Mucosa of rectum (tissue), 2 donors: ENCODE data around the gene PACSIN2.

ENCODE experiments used
- H3K27ac ChIP-seq, 2 donors: one replicate each; pipeline ENCODE4 v1.7.0; 2013; ENCODE audit warnings: inconsistent platforms in 2 of 2, low read depth in 2 of 2, low read length in 2 of 2
- H3K27me3 ChIP-seq, 2 donors: one replicate each; pipeline ENCODE4 v1.7.0; 2013; ENCODE audit warnings: low read length in 2 of 2; ENCODE audit not compliant: control insufficient read depth in 2 of 2, insufficient read depth in 2 of 2
- H3K36me3 ChIP-seq, 2 donors: one replicate each; pipeline ENCODE4 v1.7.0; 2013; ENCODE audit warnings: low read length in 2 of 2; ENCODE audit not compliant: control insufficient read depth in 2 of 2, insufficient read depth in 2 of 2
- H3K4me1 ChIP-seq, 2 donors: one replicate each; pipeline ENCODE4 v1.7.0; 2013; ENCODE audit warnings: low read length in 2 of 2, mild to moderate bottlenecking in 1 of 2; ENCODE audit not compliant: control insufficient read depth in 2 of 2, insufficient read depth in 2 of 2
- H3K4me3 ChIP-seq, 2 donors: one replicate each; pipeline ENCODE4 v1.7.0; 2013; ENCODE audit warnings: low read length in 2 of 2
- H3K9ac ChIP-seq, 2 donors: one replicate each; pipeline ENCODE4 v1.7.0; 2013; ENCODE audit warnings: low read length in 2 of 2, low read depth in 1 of 2, mild to moderate bottlenecking in 1 of 2
- H3K9me3 ChIP-seq, 2 donors: one replicate each; pipeline ENCODE4 v1.7.0; 2013; ENCODE audit warnings: low read length in 2 of 2; ENCODE audit not compliant: control insufficient read depth in 2 of 2
- donor health status: healthy.
- donor health status: Normal muscosa, but diverticular disease.

PACSIN2 gene

GRCh38 chr22:42871146-42872050 lies 143.6 kb downstream of the PACSIN2 start:
- Histone ChIP-seq H3K36me3 (peaks cover 48 to 49% of the 10 kb centered on the region in 2 donors), H3K4me1 (no peaks in the 10 kb centered on the region), H3K9ac (no peak overlapping the region), H3K4me3 (no peak overlapping the region), H3K27ac (no peak overlapping the region), H3K27me3 (no peaks in the 10 kb centered on the region), H3K9me3 (no peaks in the 10 kb centered on the region)

DNA sequence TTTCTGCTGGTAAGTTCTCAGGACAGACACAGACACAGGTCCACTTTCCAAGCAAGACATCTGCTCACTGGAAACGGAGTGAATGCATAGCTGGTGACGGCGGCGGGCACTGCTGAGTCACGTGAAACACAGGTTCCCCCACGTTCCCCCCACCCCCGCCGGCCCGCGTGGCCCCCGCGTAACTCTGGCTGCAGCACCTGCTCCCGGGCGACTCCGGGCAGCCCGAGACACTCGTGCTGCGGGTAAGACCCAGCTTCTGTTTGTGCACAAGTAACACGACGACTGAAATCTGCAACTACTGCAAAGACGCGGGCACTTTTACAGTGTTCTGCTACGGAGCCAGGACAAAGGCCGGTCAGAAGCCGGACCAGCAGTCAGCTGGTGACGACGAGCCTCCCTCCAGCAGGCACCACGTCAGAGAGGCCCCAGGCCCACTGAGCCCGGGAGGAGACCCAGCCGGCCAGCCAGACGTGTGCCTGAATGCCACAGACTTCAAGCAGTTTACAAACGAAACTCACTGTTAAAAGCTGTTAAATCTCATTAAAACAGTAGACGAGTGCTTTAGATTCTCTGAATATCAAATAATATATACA lies 145.0 kb downstream of the PACSIN2 start:
- H3K9ac ChIP-seq = no peak overlapping the region
- no peaks in the 10 kb centered on the region for H3K9me3 ChIP-seq
- H3K4me1 ChIP-seq = no peaks in the 10 kb centered on the region
- no peak overlapping the region for H3K27ac ChIP-seq
- no peaks in the 10 kb centered on the region for H3K27me3 ChIP-seq
- H3K4me3 ChIP-seq = no peak overlapping the region
- peaks cover 40 to 42% of the 10 kb centered on the region in 2 donors for H3K36me3 ChIP-seq

DNA sequence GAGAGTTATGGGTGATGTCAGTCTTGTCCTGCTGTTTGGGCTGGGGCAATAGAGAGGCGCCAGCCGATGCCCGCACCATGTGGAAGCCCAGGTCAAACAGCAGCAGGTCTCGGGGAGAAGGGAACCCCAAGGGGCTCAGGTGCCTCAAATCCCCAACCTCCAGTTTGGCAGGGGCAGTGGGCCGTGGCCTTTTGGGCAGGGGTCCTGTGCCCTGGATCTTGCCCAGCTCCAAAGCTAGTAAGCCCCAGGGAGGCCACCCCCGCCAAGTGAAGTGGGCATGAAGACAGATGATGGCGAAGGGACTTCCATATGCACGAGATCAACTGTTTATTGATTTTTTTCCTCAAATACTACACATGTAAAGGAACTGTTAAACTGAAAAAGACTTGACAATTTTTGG lies 145.5 kb downstream of the PACSIN2 start:
- H3K36me3 ChIP-seq = peaks cover 38 to 40% of the 10 kb centered on the region in 2 donors
- H3K4me3 ChIP-seq = no peak overlapping the region
- no peaks in the 10 kb centered on the region for H3K27me3 ChIP-seq
- no peaks in the 10 kb centered on the region for H3K4me1 ChIP-seq
- no peaks in the 10 kb centered on the region for H3K9me3 ChIP-seq
- no peak overlapping the region for H3K27ac ChIP-seq
- no peak overlapping the region for H3K9ac ChIP-seq

- H3K27me3 ChIP-seq = no peaks in the 10 kb centered on the region
- no peak overlapping the region for H3K9ac ChIP-seq
- no peak overlapping the region for H3K27ac ChIP-seq
These were observed 146.1 kb downstream of the PACSIN2 start for GRCh38 chr22:42868751-42869251.

GRCh38 chr22:42866100-42866499 lies 148.8 kb downstream of the PACSIN2 start:
- Histone ChIP-seq H3K36me3 (peaks cover 10 to 12% of the 10 kb centered on the region in 2 donors), H3K27me3 (no peaks in the 10 kb centered on the region), H3K9ac (no peak overlapping the region), H3K27ac (no peak overlapping the region), H3K4me3 (no peak overlapping the region), H3K9me3 (no peaks in the 10 kb centered on the region), H3K4me1 (no peaks in the 10 kb centered on the region)

More at GRCh38 chr22:42868751-42869251, 146.1 kb downstream of the PACSIN2 start:
- Histone ChIP-seq H3K4me1 (no peaks in the 10 kb centered on the region), H3K36me3 (peaks cover 35% of the 10 kb centered on the region in 2 donors), H3K9me3 (no peaks in the 10 kb centered on the region), H3K4me3 (no peak overlapping the region)

GRCh38 chr22:42865536-42865935 lies 149.4 kb downstream of the PACSIN2 start:
- Histone ChIP-seq H3K9ac (no peak overlapping the region), H3K27me3 (no peaks in the 10 kb centered on the region), H3K4me1 (no peaks in the 10 kb centered on the region), H3K36me3 (peaks cover 5 to 7% of the 10 kb centered on the region in 2 donors), H3K4me3 (no peak overlapping the region), H3K27ac (no peak overlapping the region), H3K9me3 (no peaks in the 10 kb centered on the region)

- Histone ChIP-seq H3K27ac (no peak overlapping the region), H3K4me3 (no peak overlapping the region), H3K4me1 (no peaks in the 10 kb centered on the region), H3K9ac (no peak overlapping the region), H3K27me3 (no peaks in the 10 kb centered on the region), H3K9me3 (no peaks in the 10 kb centered on the region), H3K36me3 (no peaks in the 10 kb centered on the region)
These were observed 151.5 kb downstream of the PACSIN2 start for GRCh38 chr22:42863349-42863961.

GRCh38 chr22:42862045-42862734 lies 152.8 kb downstream of the PACSIN2 start:
- H3K4me1 ChIP-seq = peaks cover 2% of the 10 kb centered on the region in 2 donors
- H3K9ac ChIP-seq = no peak overlapping the region
- H3K9me3 ChIP-seq = no peaks in the 10 kb centered on the region
- H3K27ac ChIP-seq = no peak overlapping the region
- H3K36me3 ChIP-seq = no peaks in the 10 kb centered on the region
- H3K27me3 ChIP-seq = no peaks in the 10 kb centered on the region
- no peak overlapping the region for H3K4me3 ChIP-seq

GRCh38 chr22:42860968-42861367 lies 154.0 kb downstream of the PACSIN2 start:
- Histone ChIP-seq H3K36me3 (no peaks in the 10 kb centered on the region), H3K9ac (no peak overlapping the region), H3K9me3 (no peaks in the 10 kb centered on the region), H3K4me1 (peaks cover 6 to 7% of the 10 kb centered on the region in 2 donors), H3K4me3 (no peak overlapping the region), H3K27me3 (no peaks in the 10 kb centered on the region), H3K27ac (no peak overlapping the region)
